ENCODE measurements around the gene RRP12.

Gene RRP12

DNA sequence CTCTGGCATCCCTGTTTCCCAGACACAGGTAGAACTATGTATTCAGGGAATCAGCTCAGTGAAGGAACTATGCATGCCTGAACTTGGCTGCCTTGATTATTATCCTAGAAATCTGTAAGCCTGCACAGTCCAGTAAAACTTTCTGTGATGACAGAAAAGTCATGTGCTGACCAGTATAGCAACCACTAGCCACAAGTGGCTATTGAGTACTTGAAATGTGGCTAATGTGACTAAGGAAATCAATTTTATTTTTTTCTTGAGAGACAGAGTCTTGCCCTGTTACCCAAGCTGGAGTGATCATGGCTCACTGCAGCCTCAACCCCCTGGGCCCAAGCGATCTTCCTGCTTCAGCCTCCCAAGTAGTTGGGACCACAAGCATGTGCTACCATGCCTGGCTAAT is 41.1 kb upstream of the RRP12 start:
- no peak overlapping the region for H3K27ac Mint-ChIP-seq
- no peaks in the 10 kb centered on the region for H3K9me3 Mint-ChIP-seq
- TF ChIP-seq, protein P1, sequence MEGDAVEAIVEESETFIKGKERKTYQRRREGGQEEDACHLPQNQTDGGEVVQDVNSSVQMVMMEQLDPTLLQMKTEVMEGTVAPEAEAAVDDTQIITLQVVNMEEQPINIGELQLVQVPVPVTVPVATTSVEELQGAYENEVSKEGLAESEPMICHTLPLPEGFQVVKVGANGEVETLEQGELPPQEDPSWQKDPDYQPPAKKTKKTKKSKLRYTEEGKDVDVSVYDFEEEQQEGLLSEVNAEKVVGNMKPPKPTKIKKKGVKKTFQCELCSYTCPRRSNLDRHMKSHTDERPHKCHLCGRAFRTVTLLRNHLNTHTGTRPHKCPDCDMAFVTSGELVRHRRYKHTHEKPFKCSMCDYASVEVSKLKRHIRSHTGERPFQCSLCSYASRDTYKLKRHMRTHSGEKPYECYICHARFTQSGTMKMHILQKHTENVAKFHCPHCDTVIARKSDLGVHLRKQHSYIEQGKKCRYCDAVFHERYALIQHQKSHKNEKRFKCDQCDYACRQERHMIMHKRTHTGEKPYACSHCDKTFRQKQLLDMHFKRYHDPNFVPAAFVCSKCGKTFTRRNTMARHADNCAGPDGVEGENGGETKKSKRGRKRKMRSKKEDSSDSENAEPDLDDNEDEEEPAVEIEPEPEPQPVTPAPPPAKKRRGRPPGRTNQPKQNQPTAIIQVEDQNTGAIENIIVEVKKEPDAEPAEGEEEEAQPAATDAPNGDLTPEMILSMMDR (IDR thresholded peaks at IDR 0.05; ENCODE audit: unreplicated experiment in 3 of 3), result no peak
- peaks cover 15% of the 10 kb centered on the region for H3K4me1 Mint-ChIP-seq
- H3K36me3 Mint-ChIP-seq (ENCODE audit: low read depth), result peaks cover 27% of the 10 kb centered on the region
- H3K27me3 Mint-ChIP-seq (ENCODE audit: low read depth), result no peaks in the 10 kb centered on the region
- no peak overlapping the region for H3K4me3 Mint-ChIP-seq

DNA sequence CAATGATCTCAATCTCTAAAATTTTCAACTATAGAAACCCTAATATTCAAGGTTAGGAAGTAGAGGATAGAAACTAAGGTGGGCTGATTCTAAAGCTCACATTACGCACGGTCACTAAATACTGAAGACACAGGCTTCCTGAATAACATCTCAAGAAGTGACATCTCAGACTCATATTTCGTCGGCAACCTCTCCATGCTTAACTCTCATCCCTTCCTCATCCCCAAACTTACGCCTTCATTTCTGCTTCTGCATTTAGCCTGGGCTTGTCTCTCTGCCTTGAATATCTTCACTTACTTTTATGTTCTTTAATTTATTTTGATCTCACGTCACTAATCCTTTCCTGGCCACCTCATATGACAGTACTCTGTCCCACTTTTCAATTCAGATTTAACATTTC is 34.1 kb upstream of the RRP12 start:
- H3K27me3 Mint-ChIP-seq (ENCODE audit: low read depth), result no peaks in the 10 kb centered on the region
- H3K27ac Mint-ChIP-seq, result no peak overlapping the region
- no peaks in the 10 kb centered on the region for H3K9me3 Mint-ChIP-seq

DNA sequence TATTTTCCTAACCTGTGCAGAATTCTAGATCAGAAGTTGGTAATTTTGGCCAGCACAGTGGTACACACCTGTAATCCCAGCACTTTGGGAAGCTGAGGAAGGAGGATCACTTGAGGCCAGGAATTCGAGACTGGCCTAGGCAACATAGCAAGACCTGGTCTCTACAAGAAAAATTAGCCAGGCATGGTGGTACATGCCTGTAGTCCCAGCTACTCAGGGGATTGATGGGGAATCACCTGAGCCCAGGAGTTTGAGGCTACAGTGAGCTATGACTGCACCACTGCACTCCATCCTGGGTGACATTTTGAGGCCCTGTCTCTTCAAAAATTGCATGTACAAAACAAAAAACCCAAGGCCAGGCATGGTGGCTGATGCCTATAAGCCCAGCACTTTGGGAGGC is 33.4 kb upstream of the RRP12 start:
- Mint-ChIP-seq H3K36me3 (ENCODE audit: low read depth) (peaks cover 55% of the 10 kb centered on the region), H3K4me1 (no peaks in the 10 kb centered on the region), H3K4me3 (no peak overlapping the region), H3K27me3 (ENCODE audit: low read depth) (no peaks in the 10 kb centered on the region), H3K27ac (no peak overlapping the region), H3K9me3 (no peaks in the 10 kb centered on the region)
- TF ChIP-seq, protein P1 (IDR thresholded peaks at IDR 0.05; ENCODE audit: unreplicated experiment in 3 of 3), result no peak

More for the DNA sequence above, 34.1 kb upstream of the RRP12 start:
- no peaks in the 10 kb centered on the region for H3K4me1 Mint-ChIP-seq
- no peak overlapping the region for H3K4me3 Mint-ChIP-seq
- TF ChIP-seq, protein P1 (IDR thresholded peaks at IDR 0.05; ENCODE audit: unreplicated experiment in 3 of 3), result no peak
- H3K36me3 Mint-ChIP-seq (ENCODE audit: low read depth), result peaks cover 55% of the 10 kb centered on the region

DNA sequence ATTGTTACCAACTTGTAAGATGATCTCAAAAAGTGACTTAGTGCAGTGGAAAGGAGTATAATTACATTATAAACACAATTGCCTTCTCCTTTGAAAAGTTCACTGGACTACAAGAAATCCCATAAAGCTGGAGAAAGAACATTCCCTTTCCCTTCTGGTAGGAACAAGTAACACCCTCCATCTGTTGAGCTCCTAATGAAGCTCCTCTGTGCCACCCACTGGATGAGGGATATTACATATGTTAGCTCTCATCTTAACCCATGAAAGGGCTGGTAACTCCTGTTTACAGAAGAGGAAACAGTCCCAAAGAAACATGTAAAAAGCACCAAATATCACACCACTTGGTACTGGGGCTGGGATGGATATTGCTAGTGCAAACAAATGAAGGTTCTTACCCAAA is 32.9 kb upstream of the RRP12 start:
- no peak overlapping the region for H3K27ac Mint-ChIP-seq
- peaks cover 54% of the 10 kb centered on the region for H3K36me3 Mint-ChIP-seq (ENCODE audit: low read depth)
- no peaks in the 10 kb centered on the region for H3K9me3 Mint-ChIP-seq
- no peaks in the 10 kb centered on the region for H3K27me3 Mint-ChIP-seq (ENCODE audit: low read depth)
- no peaks in the 10 kb centered on the region for H3K4me1 Mint-ChIP-seq
- TF ChIP-seq, protein P1 (IDR thresholded peaks at IDR 0.05; ENCODE audit: unreplicated experiment in 3 of 3), result no peak
- H3K4me3 Mint-ChIP-seq, result no peak overlapping the region

DNA sequence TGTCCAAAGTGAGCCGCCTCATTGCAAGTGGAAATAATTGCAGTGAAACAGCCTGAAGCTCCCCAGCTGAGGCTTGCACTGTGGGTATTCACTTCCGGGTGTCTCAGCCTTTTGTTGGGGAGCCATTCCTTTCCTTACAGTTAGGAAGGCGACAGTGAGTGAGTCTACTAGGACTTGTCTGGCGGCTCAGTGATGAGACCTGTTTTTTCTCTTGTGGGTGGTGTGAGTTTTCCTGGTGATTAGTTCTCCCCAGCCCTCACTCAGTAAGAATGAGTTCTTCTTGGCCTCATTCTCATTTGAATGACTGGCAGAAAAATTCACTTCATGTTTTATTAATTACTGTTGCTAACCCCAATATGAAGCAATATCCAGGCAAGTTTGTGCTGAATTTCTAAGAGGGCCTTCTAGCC is 27.4 kb upstream of the RRP12 start:
- peak overlapping the region; percentile 76 to 84 (median 82) for H3K4me3 Mint-ChIP-seq
- TF ChIP-seq, protein P1 (IDR thresholded peaks at IDR 0.05; ENCODE audit: unreplicated experiment in 3 of 3), result no peak
- H3K27me3 Mint-ChIP-seq (ENCODE audit: low read depth), result no peaks in the 10 kb centered on the region
- H3K36me3 Mint-ChIP-seq (ENCODE audit: low read depth), result peaks cover 38% of the 10 kb centered on the region
- no peaks in the 10 kb centered on the region for H3K9me3 Mint-ChIP-seq
- H3K4me1 Mint-ChIP-seq, result peaks cover 19% of the 10 kb centered on the region
- H3K27ac Mint-ChIP-seq, result peak overlapping the region; percentile 46 to 82 (median 76)

DNA sequence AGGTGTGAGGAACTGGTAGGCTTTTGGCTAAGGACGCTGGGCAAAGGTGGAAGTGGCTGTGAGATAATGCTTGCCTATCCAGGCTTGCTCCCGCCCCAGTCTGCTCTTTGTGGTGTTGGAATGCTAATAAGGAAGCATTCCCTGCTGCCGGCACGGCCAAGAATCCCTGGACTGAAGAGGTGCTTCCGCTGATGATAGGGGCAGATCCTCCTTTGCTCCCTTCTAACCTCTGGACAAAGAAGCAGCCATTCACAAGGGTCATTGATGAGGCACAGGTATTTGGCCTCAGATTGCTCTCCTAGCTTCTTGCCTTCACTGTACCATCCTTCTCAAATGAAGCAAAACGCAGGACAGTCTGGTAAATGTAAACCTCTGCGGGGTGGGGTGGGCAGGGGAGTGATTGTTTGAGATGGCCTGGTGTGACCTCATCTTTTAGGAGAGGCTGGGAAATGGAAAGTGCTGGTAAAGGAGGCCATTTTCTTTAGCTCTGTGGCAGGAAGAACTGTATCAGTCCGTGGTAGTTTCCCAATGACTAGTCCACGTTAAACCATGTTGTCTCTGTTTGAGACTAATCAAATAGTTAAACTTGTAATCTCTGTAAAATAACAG is 26.5 kb upstream of the RRP12 start:
- TF ChIP-seq, protein P1 (IDR thresholded peaks at IDR 0.05; ENCODE audit: unreplicated experiment in 3 of 3), result no peak
- Mint-ChIP-seq H3K27me3 (ENCODE audit: low read depth) (no peaks in the 10 kb centered on the region), H3K36me3 (ENCODE audit: low read depth) (peaks cover 34% of the 10 kb centered on the region), H3K4me1 (peaks cover 24% of the 10 kb centered on the region), H3K27ac (peak overlapping the region; percentile 76 to 91 (median 89)), H3K4me3 (peak overlapping the region; percentile 93 to 94 (median 93)), H3K9me3 (no peaks in the 10 kb centered on the region)

Data from nephron (organoid).